Astrocyte of the spinal cord (primary cell): Measurements from ENCODE around the gene HRH2.
"Not testable (repeated sequence)": the region's sequence is repeated elsewhere in the genome, so short reads cannot be mapped to it uniquely, and the experiment has no call there.

Source experiments
- DNase-seq: peaks from one replicate; pipeline ENCODE4 v3.0.0; 2011; ENCODE audit warnings: low read depth, low spot score
- H3K4me3 ChIP-seq: 2 replicates; pipeline ENCODE4 v1.5.1; 2011; ENCODE audit warnings: low read depth, mild to moderate bottlenecking, low read length, moderate library complexity
- CTCF ChIP-seq: IDR thresholded peaks from 2 replicates; pipeline ENCODE4 v1.5.1; 2012; ENCODE audit warnings: low read depth, mild to moderate bottlenecking, low read length, inconsistent platforms
- in situ Hi-C: cut with HindIII; loops from 2 replicates; pipeline ENCODE4 v1.10.0; 2017; ENCODE audit warnings: low sequenced_read_pairs

Gene HRH2

DNA sequence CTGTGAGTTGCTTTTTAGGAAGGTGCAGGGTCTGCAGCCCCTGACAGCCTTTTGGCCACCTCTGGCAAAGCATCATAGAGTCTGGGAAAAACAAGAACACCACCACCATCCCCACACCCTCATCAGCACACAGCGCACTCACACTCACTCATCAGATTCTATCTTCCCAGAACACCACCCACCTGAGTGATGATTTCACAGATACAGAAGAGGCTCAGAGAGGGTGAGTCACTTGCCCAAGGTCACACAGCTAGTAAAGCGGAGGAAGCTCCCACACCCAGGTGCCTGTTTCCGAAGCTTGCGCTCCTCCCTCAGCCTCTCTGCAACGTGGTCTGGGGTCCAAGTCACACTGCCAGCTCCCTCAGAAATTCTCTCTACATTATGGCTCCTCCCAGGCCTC, 41.8 kb upstream of the HRH2 start:
- DNase-seq = no peak
- H3K4me3 ChIP-seq = no peak overlapping the region
- in situ Hi-C loops = no loop called here
- no peak for TF ChIP-seq CTCF

GRCh38 chr5:175616527-175616926, 41.3 kb upstream of the HRH2 start:
- H3K4me3 ChIP-seq, DNase-seq, in situ Hi-C loops: not testable (repeated sequence)

DNA sequence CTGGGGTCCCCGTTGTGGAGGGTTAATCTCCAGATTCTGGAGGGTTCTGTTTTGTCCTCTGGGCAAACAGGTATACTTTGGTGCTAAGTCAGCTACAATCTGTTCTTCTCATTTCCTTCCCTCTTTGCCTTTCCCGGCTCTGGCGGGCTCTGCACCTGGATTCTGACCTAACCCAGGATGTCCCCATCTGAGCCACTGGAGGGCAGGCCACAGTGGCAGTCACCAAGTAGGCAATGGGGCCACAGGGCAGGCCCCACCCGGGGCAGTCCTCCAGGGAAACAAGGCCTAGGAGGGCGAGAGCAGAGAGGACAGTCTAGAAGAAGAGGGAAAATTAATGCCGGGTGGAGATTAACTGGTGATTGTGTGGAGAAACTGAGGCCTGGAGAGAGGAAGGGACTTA, 40.4 kb upstream of the HRH2 start:
- no peak for DNase-seq
- in situ Hi-C loops = no loop called here
- H3K4me3 ChIP-seq = no peak overlapping the region
- TF ChIP-seq CTCF = no peak

GRCh38 chr5:175620527-175620926, 37.3 kb upstream of the HRH2 start:
- DNase-seq = no peak
- in situ Hi-C loops = no loop called here
- H3K4me3 ChIP-seq = no peak overlapping the region
- TF ChIP-seq CTCF = no peak

GRCh38 chr5:175621971-175622370, 35.9 kb upstream of the HRH2 start:
- no peak for DNase-seq
- H3K4me3 ChIP-seq = no peak overlapping the region
- in situ Hi-C loops = no loop called here
- no peak for TF ChIP-seq CTCF

DNA sequence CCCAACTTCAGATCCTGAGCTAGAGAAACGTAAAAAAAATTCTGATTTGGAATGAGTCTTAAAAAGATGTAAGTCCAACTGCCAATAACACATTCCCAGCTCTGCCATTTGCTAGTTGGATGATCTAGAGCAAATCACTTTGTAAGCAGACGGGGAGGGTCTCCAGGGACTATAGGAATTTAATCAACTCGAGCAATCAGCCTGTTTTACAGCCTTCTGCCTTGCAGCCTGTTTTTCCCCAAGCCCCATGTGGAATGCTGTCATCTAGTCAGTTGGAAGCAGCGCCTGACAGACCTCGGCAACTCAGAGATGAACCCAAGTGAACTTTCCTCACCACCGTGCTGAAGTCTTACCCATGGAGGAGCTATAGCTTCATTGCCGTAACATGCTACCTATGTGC, 34.8 kb upstream of the HRH2 start:
- no peak for DNase-seq
- in situ Hi-C loops = no loop called here

GRCh38 chr5:175624316-175624715, 33.6 kb upstream of the HRH2 start:
- no peak for DNase-seq
- H3K4me3 ChIP-seq = no peak overlapping the region
- TF ChIP-seq CTCF = no peak
- in situ Hi-C loops = no loop called here

More for the DNA sequence above, 34.8 kb upstream of the HRH2 start:
- no peak for TF ChIP-seq CTCF
- H3K4me3 ChIP-seq = no peak overlapping the region
